ENCODE results near the gene RAB10. TPM values are rescaled to one million over a fixed set of nuclear protein-coding genes. Genes with fewer than 3 reads are reported as not detected.

RAB10 gene
- total and polyA plus RNA-seq, 2 of the 13 experiments (the other 11 are each of a cell fraction or from before 2014, with no cell fraction given) = 48.2 to 120 TPM

DNA sequence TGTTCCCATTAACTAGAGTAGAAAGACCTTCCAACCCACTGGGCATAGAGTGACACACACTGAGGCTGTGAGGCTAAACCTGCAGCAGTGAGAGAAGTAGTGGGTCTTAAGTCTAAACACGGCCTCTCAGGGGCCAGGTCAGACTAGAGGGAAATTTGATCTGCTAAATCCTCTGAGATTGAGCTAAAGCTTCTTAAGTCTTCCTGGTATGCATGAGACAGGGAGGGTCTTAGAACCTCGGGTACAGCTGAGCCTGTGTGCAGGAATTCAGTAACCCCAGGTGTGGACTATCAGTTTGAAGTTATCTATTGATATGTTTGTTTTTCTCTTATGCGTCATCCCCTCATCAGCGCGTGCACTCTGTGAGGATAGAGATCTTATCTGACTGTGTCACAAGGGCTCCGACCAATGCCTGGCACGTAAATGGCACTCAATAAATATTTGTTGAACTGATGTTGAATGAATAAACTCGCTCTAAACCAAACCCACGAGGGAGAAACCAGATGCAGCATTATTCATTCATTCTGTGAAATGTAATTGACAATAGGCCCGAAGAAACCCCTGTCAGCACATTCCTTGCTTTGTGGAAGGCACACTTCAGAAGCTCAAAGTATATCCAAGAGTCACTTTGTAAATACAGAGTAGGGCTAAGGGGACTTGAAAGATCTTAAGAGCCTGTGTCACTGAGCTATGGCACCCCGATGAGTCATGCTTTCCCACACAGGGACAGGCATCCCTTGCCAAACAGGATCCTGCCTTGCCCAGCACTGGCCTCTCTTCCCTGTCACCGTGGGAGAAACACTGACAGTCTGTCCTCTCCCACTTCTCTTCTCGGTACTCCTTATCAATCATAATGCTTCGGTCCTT is 21.7 kb upstream of the RAB10 start (continued):
- peak; percentile 63; the same call in 1 of the 2 replicates for TF ChIP-seq RARA (CRISPR knock-in tag; IDR thresholded peaks at IDR 0.05)
- TF ChIP-seq ZSCAN22 (CRISPR knock-in tag; IDR thresholded peaks at IDR 0.05) = 0 out of 2 replicates have a peak, but pooled peaks have one; percentile 27
- no peak for TF ChIP-seq SP2 (CRISPR knock-in tag; IDR thresholded peaks at IDR 0.05)
- TF ChIP-seq, protein P1, sequence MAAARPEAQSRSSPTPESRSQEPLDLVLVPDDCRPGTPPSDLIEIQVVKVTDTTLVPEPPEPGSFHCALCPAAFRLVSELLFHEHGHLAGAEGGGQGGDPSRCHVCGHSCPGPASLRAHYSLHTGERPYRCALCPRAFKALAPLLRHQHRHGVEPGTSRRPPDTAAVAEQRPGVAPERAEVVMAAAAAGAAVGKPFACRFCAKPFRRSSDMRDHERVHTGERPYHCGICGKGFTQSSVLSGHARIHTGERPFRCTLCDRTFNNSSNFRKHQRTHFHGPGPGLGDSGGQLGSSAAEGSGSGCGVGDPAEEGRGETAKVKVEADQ (CRISPR knock-in tag; IDR thresholded peaks at IDR 0.05; ENCODE audit: borderline replicate concordance) = peak; percentile 72; the same call in 1 of the 2 replicates
- TF ChIP-seq, protein P2, sequence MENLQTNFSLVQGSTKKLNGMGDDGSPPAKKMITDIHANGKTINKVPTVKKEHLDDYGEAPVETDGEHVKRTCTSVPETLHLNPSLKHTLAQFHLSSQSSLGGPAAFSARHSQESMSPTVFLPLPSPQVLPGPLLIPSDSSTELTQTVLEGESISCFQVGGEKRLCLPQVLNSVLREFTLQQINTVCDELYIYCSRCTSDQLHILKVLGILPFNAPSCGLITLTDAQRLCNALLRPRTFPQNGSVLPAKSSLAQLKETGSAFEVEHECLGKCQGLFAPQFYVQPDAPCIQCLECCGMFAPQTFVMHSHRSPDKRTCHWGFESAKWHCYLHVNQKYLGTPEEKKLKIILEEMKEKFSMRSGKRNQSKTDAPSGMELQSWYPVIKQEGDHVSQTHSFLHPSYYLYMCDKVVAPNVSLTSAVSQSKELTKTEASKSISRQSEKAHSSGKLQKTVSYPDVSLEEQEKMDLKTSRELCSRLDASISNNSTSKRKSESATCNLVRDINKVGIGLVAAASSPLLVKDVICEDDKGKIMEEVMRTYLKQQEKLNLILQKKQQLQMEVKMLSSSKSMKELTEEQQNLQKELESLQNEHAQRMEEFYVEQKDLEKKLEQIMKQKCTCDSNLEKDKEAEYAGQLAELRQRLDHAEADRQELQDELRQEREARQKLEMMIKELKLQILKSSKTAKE (CRISPR knock-in tag; IDR thresholded peaks at IDR 0.05; ENCODE audit: borderline replicate concordance) = no peak
- TF ChIP-seq HES4 (CRISPR knock-in tag; IDR thresholded peaks at IDR 0.05; ENCODE audit: borderline replicate concordance) = no peak
- 0 out of 2 replicates have a peak, but pooled peaks have one; percentile 33 for TF ChIP-seq ZNF30 (CRISPR knock-in tag; IDR thresholded peaks at IDR 0.05)
- no peak for TF ChIP-seq FOXM1 (CRISPR knock-in tag; IDR thresholded peaks at IDR 0.05)
- TF ChIP-seq TGIF2 (CRISPR knock-in tag; IDR thresholded peaks at IDR 0.05) = peak; percentile 72; the same call in 1 of the 2 replicates
- TF ChIP-seq, protein P3, sequence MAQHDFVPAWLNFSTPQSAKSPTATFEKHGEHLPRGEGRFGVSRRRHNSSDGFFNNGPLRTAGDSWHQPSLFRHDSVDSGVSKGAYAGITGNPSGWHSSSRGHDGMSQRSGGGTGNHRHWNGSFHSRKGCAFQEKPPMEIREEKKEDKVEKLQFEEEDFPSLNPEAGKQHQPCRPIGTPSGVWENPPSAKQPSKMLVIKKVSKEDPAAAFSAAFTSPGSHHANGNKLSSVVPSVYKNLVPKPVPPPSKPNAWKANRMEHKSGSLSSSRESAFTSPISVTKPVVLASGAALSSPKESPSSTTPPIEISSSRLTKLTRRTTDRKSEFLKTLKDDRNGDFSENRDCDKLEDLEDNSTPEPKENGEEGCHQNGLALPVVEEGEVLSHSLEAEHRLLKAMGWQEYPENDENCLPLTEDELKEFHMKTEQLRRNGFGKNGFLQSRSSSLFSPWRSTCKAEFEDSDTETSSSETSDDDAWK (CRISPR knock-in tag; IDR thresholded peaks at IDR 0.05) = no peak
- peak; percentile 62; the same call in 1 of the 2 replicates for TF ChIP-seq ZNF547 (CRISPR knock-in tag; IDR thresholded peaks at IDR 0.05)
- no peak for TF ChIP-seq YEATS4 (CRISPR knock-in tag; IDR thresholded peaks at IDR 0.05; ENCODE audit: borderline replicate concordance)
- TF ChIP-seq, protein P4, sequence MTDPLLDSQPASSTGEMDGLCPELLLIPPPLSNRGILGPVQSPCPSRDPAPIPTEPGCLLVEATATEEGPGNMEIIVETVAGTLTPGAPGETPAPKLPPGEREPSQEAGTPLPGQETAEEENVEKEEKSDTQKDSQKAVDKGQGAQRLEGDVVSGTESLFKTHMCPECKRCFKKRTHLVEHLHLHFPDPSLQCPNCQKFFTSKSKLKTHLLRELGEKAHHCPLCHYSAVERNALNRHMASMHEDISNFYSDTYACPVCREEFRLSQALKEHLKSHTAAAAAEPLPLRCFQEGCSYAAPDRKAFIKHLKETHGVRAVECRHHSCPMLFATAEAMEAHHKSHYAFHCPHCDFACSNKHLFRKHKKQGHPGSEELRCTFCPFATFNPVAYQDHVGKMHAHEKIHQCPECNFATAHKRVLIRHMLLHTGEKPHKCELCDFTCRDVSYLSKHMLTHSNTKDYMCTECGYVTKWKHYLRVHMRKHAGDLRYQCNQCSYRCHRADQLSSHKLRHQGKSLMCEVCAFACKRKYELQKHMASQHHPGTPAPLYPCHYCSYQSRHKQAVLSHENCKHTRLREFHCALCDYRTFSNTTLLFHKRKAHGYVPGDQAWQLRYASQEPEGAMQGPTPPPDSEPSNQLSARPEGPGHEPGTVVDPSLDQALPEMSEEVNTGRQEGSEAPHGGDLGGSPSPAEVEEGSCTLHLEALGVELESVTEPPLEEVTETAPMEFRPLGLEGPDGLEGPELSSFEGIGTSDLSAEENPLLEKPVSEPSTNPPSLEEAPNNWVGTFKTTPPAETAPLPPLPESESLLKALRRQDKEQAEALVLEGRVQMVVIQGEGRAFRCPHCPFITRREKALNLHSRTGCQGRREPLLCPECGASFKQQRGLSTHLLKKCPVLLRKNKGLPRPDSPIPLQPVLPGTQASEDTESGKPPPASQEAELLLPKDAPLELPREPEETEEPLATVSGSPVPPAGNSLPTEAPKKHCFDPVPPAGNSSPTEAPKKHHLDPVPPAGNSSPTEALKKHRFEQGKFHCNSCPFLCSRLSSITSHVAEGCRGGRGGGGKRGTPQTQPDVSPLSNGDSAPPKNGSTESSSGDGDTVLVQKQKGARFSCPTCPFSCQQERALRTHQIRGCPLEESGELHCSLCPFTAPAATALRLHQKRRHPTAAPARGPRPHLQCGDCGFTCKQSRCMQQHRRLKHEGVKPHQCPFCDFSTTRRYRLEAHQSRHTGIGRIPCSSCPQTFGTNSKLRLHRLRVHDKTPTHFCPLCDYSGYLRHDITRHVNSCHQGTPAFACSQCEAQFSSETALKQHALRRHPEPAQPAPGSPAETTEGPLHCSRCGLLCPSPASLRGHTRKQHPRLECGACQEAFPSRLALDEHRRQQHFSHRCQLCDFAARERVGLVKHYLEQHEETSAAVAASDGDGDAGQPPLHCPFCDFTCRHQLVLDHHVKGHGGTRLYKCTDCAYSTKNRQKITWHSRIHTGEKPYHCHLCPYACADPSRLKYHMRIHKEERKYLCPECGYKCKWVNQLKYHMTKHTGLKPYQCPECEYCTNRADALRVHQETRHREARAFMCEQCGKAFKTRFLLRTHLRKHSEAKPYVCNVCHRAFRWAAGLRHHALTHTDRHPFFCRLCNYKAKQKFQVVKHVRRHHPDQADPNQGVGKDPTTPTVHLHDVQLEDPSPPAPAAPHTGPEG (CRISPR knock-in tag; IDR thresholded peaks at IDR 0.05) = no peak
- TF ChIP-seq PCBP1 (IDR thresholded peaks at IDR 0.05; ENCODE audit: borderline replicate concordance, low read depth, low read length) = no peak

All from HepG2 (cell line).